ENCODE measurements around the gene APH1A. TPM values are rescaled to one million over a fixed set of nuclear protein-coding genes. Genes with fewer than 3 reads are reported as not detected.

Gene APH1A
- total RNA-seq, 6 experiments from 2014 or later, result 61.2 to 92.0 (median 81.1) TPM

DNA sequence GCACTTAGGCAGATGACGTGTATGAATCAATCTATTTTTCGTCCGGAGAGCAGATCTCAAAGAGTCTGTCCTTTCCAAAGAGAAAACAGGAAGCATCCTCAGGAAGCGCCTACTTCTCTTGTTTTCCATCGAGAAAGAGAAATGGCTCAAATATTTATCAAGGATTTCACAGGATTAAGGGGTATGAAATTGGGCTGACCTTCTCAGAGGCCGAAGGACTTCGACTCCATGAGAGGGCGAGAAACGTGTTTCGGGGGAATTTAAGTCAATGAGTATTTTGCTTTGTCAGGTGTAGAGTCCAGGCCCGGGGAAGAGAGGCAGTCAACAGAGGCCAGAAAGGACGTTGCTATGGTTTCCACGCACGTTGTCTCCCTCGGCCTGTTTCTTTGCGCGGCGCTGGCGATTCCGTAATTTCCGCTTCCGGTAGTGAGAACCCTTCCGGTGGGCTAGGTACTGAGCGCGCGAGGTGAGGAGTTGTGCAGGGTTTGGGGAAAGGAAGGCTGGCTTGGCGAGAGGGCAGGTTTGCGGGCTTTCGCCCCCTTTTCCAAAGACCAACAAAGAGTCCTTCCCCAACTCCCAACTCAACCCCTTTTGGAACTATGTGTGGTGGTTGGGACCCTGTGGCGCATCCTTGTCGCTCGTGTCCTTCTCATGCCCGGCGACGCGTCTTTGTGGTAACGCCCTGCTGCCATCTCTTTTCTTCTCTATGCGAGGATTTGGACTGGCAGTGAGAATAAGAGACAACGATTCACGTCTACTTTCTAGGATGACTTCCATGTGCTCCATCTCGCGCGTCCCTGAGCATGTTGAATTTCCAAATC, 24.8 kb upstream of the APH1A start, which contains the start of gene MRPS21:
MRPS21 (plus strand) TSS at position 429 of the 821 bp plus-strand sequence. CDS start 506 bp downstream, outside the sequence.
- DNase-seq (peak; percentile 85 to 92 (median 91)), ATAC-seq (peak; percentile 97 to 99 (median 99))
- no peaks in the 10 kb centered on the region for H3K27me3 ChIP-seq
- TF ChIP-seq, protein P1, sequence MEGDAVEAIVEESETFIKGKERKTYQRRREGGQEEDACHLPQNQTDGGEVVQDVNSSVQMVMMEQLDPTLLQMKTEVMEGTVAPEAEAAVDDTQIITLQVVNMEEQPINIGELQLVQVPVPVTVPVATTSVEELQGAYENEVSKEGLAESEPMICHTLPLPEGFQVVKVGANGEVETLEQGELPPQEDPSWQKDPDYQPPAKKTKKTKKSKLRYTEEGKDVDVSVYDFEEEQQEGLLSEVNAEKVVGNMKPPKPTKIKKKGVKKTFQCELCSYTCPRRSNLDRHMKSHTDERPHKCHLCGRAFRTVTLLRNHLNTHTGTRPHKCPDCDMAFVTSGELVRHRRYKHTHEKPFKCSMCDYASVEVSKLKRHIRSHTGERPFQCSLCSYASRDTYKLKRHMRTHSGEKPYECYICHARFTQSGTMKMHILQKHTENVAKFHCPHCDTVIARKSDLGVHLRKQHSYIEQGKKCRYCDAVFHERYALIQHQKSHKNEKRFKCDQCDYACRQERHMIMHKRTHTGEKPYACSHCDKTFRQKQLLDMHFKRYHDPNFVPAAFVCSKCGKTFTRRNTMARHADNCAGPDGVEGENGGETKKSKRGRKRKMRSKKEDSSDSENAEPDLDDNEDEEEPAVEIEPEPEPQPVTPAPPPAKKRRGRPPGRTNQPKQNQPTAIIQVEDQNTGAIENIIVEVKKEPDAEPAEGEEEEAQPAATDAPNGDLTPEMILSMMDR (IDR thresholded peaks at IDR 0.05), result no peak
- peak; percentile 68 for TF ChIP-seq POLR2A (IDR thresholded peaks at IDR 0.05)
- 4% methylated on average over 33 of the region's 43 CpGs for WGBS (ENCODE audit: insufficient coverage, low coverage, low lambda C conversion rate, missing lambda C conversion rate)
- H3K9me3 ChIP-seq, result no peaks in the 10 kb centered on the region
- intact Hi-C loops (cut with DNase I), result no loop called here
- H3K4me1 ChIP-seq, result peaks cover 0 to 4% (median 0%) of the 10 kb centered on the region in 4 donors
- H3K36me3 ChIP-seq, result peaks cover 0 to 5% (median under 1%) of the 10 kb centered on the region in 4 donors
- peak within 1 kb of the TSS; percentile 51 to 94 (median 74) for H3K4me3 ChIP-seq
- peak within 1 kb of the TSS; percentile 44 to 52 (median 50) for H3K27ac ChIP-seq

DNA sequence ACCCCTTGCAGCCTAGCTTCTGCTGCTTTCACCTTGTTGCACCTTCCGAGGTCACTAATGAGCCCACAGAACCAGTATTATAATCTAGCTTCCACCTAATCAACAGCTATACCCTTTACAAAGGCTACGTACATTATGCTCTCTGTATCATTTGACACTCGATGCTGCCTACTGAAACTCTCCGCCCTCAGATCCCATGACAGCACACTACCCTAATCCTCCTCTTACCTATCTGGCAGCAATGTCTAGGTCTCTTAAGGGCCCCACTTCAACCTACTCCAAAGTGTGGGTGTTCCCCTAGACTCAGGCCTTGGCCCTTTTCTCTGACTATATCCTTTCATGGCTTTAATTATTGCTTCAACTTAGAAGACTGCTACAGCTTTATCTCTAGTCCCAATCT, 20.0 kb upstream of the APH1A start:
- no peak overlapping the region for H3K27ac ChIP-seq
- no peak for DNase-seq
- peaks cover 0 to 7% (median 0%) of the 10 kb centered on the region in 4 donors for H3K36me3 ChIP-seq
- TF ChIP-seq, protein P1 (IDR thresholded peaks at IDR 0.05), result no peak
- TF ChIP-seq POLR2A (IDR thresholded peaks at IDR 0.05), result no peak
- ATAC-seq, result no peak
- H3K4me1 ChIP-seq, result no peaks in the 10 kb centered on the region
- no peaks in the 10 kb centered on the region for H3K9me3 ChIP-seq
- H3K4me3 ChIP-seq, result no peak overlapping the region
- intact Hi-C loops (cut with DNase I), result no loop called here
- no peaks in the 10 kb centered on the region for H3K27me3 ChIP-seq
- WGBS (ENCODE audit: insufficient coverage, low coverage, low lambda C conversion rate, missing lambda C conversion rate), result 92% methylated on average over 3 of the region's 4 CpGs

DNA sequence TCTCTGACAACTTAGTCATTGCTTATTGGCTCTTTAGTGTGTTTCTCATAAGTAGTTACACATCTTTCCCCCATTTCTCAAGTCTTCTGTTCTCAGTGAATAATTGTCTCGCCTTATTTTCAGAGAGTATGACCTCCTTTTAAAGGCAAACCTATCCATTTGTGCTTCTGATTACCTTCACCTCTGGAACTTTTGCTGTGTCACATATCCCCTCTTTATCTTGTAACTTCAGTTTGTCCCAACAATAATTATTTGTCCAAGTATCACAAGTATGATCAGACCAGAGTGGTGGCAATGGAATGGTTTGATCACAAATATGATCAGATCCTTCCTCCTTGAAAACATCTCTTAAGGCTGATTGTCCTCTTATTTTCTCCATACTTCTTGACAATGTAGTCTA, 19.6 kb upstream of the APH1A start:
- H3K4me3 ChIP-seq, result no peak overlapping the region
- no peaks in the 10 kb centered on the region for H3K9me3 ChIP-seq
- DNase-seq (no peak), ATAC-seq (no peak)
- intact Hi-C loops (cut with DNase I), result no loop called here
- H3K27me3 ChIP-seq, result no peaks in the 10 kb centered on the region
- WGBS (ENCODE audit: insufficient coverage, low coverage, low lambda C conversion rate, missing lambda C conversion rate), result 67% methylated on average over 1 of the region's 1 CpG
- no peak overlapping the region for H3K27ac ChIP-seq
- TF ChIP-seq, protein P1 (IDR thresholded peaks at IDR 0.05), result no peak
- TF ChIP-seq POLR2A (IDR thresholded peaks at IDR 0.05), result no peak
- no peaks in the 10 kb centered on the region for H3K4me1 ChIP-seq
- H3K36me3 ChIP-seq, result peaks cover 0 to 7% (median 0%) of the 10 kb centered on the region in 4 donors

DNA sequence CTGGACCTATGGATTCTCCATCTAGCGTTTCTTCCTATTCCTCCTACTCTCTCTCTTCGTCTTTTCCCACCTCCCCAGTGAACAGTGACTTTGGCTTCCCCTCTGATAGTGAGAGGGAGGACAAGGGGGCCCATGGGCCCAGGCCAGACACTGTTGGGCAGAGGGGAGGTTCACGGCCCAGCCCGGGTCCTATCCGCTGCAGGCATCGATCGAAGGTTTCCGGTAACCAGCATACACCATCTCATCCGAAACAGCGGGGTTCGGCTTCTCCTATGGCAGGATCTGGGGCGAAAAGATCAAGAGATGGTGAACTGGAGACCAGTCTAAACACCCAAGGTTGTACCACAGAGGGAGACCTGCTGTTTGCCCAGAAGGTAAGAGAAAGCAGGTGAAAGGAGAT, 14.4 kb upstream of the APH1A start:
- 96% methylated on average over 8 of the region's 12 CpGs for WGBS (ENCODE audit: insufficient coverage, low coverage, low lambda C conversion rate, missing lambda C conversion rate)
- intact Hi-C loops (cut with DNase I), result no loop called here
- Histone ChIP-seq H3K27me3 (no peaks in the 10 kb centered on the region), H3K9me3 (no peaks in the 10 kb centered on the region), H3K4me3 (peak overlapping the region in 2 of 3 donors; percentile 62), H3K36me3 (peaks cover 0 to 7% (median 0%) of the 10 kb centered on the region in 4 donors), H3K27ac (no peak overlapping the region), H3K4me1 (peaks cover 0 to 34% (median 9%) of the 10 kb centered on the region in 4 donors)
- no peak for TF ChIP-seq POLR2A (IDR thresholded peaks at IDR 0.05)
- TF ChIP-seq, protein P1 (IDR thresholded peaks at IDR 0.05), result no peak
- DNase-seq (no peak), ATAC-seq (no peak)
